H9 (cell line): ENCODE measurements around the gene WDR72. TPM values are rescaled to one million over a fixed set of nuclear protein-coding genes. Genes with fewer than 3 reads are reported as not detected.
"Not testable (repeated sequence)": the region's sequence is repeated elsewhere in the genome, so short reads cannot be mapped to it uniquely, and the experiment has no call there.

Experiments
- DNase-seq: peaks from one replicate; pipeline ENCODE4 v3.0.0-alpha.2; 2017
- H2AFZ ChIP-seq: one replicate; pipeline ENCODE4 v1.6.1; 2013; ENCODE audit warnings: mild to moderate bottlenecking, low read length, control low read depth, moderate library complexity
- H2AK5ac ChIP-seq: 2 replicates; pipeline ENCODE4 v1.6.1; 2013; ENCODE audit warnings: low read length, control low read depth, mixed read lengths; ENCODE audit not compliant: insufficient read length
- H2BK120ac ChIP-seq: one replicate; pipeline ENCODE4 v1.6.1; 2013; ENCODE audit warnings: low read depth, mild to moderate bottlenecking, low read length, control low read depth, inconsistent platforms; ENCODE audit not compliant: poor library complexity, severe bottlenecking
- H2BK12ac ChIP-seq: 2 replicates; pipeline ENCODE4 v1.6.1; 2013; ENCODE audit warnings: low read length, control low read depth, mixed read lengths, low read depth; ENCODE audit not compliant: insufficient read length
- H2BK15ac ChIP-seq: 2 replicates; pipeline ENCODE4 v1.6.1; 2013; ENCODE audit warnings: low read depth, low read length, control low read depth
- H2BK20ac ChIP-seq: one replicate; pipeline ENCODE4 v1.6.1; 2013; ENCODE audit warnings: low read depth, mild to moderate bottlenecking, low read length, control low read depth, inconsistent platforms; ENCODE audit not compliant: poor library complexity, severe bottlenecking
- H2BK5ac ChIP-seq: 2 replicates; pipeline ENCODE4 v1.6.1; 2013; ENCODE audit warnings: low read length, control low read depth, mixed read lengths; ENCODE audit not compliant: insufficient read length
- H3K14ac ChIP-seq: 2 replicates; pipeline ENCODE4 v1.6.1; 2013; ENCODE audit warnings: low read length, control low read depth; ENCODE audit not compliant: insufficient read depth
- H3K18ac ChIP-seq: 2 replicates; pipeline ENCODE4 v1.6.1; 2013; ENCODE audit warnings: low read depth, mild to moderate bottlenecking, mixed read lengths, low read length, control low read depth; ENCODE audit not compliant: insufficient read length
- H3K23ac ChIP-seq: 2 replicates; pipeline ENCODE4 v1.6.1; 2013; ENCODE audit warnings: low read length, control low read depth, mixed read lengths, low read depth; ENCODE audit not compliant: insufficient read length
- H3K23me2 ChIP-seq: 2 replicates; pipeline ENCODE4 v1.6.1; 2013; ENCODE audit warnings: low read depth, mild to moderate bottlenecking, mixed read lengths, low read length, control low read depth; ENCODE audit not compliant: insufficient read length, poor library complexity, severe bottlenecking
- H3K27ac ChIP-seq: 2 replicates; pipeline ENCODE4 v1.5.1; 2013; ENCODE audit warnings: low read length, control low read depth, mixed read lengths, low read depth; ENCODE audit not compliant: insufficient read length
- H3K27me3 ChIP-seq: 2 replicates; pipeline ENCODE4 v1.6.1; 2013; ENCODE audit warnings: low read length, control low read depth, inconsistent platforms; ENCODE audit not compliant: insufficient read depth
- H3K4ac ChIP-seq: 2 replicates; pipeline ENCODE4 v1.6.1; 2013; ENCODE audit warnings: low read depth, mild to moderate bottlenecking, control low read depth, inconsistent platforms, low read length, moderate library complexity
- H3K4me1 ChIP-seq: 2 replicates; pipeline ENCODE4 v1.6.1; 2013; ENCODE audit warnings: low read length, control low read depth, inconsistent platforms; ENCODE audit not compliant: insufficient read depth
- H3K4me2 ChIP-seq: 2 replicates; pipeline ENCODE4 v1.6.1; 2013; ENCODE audit warnings: low read length, control low read depth, mixed read lengths; ENCODE audit not compliant: insufficient read length, insufficient read depth
- H3K56ac ChIP-seq: 2 replicates; pipeline ENCODE4 v1.6.1; 2013; ENCODE audit warnings: low read depth, mild to moderate bottlenecking, mixed read lengths, low read length, control low read depth; ENCODE audit not compliant: insufficient read length
- H3K79me1 ChIP-seq: 2 replicates; pipeline ENCODE4 v1.6.1; 2013; ENCODE audit warnings: low read depth, mild to moderate bottlenecking, moderate library complexity, low read length, control low read depth, inconsistent platforms; ENCODE audit not compliant: insufficient read depth, poor library complexity, severe bottlenecking
- H3K79me2 ChIP-seq: 2 replicates; pipeline ENCODE4 v1.6.1; 2013; ENCODE audit warnings: low read length, control low read depth, inconsistent platforms; ENCODE audit not compliant: insufficient read depth
- H3K9ac ChIP-seq: 2 replicates; pipeline ENCODE4 v1.6.1; 2013; ENCODE audit warnings: low read length, control low read depth, mixed read lengths; ENCODE audit not compliant: insufficient read length; ENCODE audit errors: extremely low read depth
- H3K9me3 ChIP-seq: one replicate; pipeline ENCODE4 v1.6.1; 2013; ENCODE audit warnings: low read depth, low read length, inconsistent platforms; ENCODE audit not compliant: control insufficient read depth
- H3T11ph ChIP-seq: one replicate; pipeline ENCODE4 v1.6.1; 2013; ENCODE audit warnings: mild to moderate bottlenecking, low read length, control low read depth, inconsistent platforms
- H4K20me1 ChIP-seq: one replicate; pipeline ENCODE4 v1.6.1; 2013; ENCODE audit not compliant: control insufficient read depth, insufficient read length, insufficient read depth
- H4K5ac ChIP-seq: 2 replicates; pipeline ENCODE4 v1.6.1; 2013; ENCODE audit warnings: low read depth, mild to moderate bottlenecking, mixed read lengths, low read length, control low read depth; ENCODE audit not compliant: insufficient read length
- H4K8ac ChIP-seq: replicated peaks from 2 replicates; pipeline ENCODE4 v1.6.1; 2013; ENCODE audit warnings: low read length, control low read depth, mixed read lengths, low read depth; ENCODE audit not compliant: insufficient read length
- H4K91ac ChIP-seq: 2 replicates; pipeline ENCODE4 v1.6.1; 2013; ENCODE audit warnings: low read depth, mild to moderate bottlenecking, moderate library complexity, mixed read lengths, low read length, control low read depth; ENCODE audit not compliant: insufficient read length
- H3K27ac Mint-ChIP-seq, 3 experiments: 2 replicates in 2 of 3; 3 replicates in 1 of 3; pipeline ENCODE4 v1.8.0; 2020 to 2021; ENCODE audit warnings: mixed read lengths in 3 of 3, mild to moderate bottlenecking in 1 of 3, moderate library complexity in 1 of 3
- H3K27me3 Mint-ChIP-seq: 2 replicates; pipeline ENCODE4 v1.8.0; 2021; ENCODE audit warnings: low read depth, mild to moderate bottlenecking, moderate library complexity, mixed read lengths
- H3K36me3 Mint-ChIP-seq, 3 experiments: 2 replicates in 2 of 3; 3 replicates in 1 of 3; pipeline ENCODE4 v1.8.0; 2020 to 2021; ENCODE audit warnings: low read depth in 3 of 3, mixed read lengths in 3 of 3; ENCODE audit not compliant: insufficient read depth in 1 of 3
- H3K4me1 Mint-ChIP-seq, 2 experiments: 2 replicates each; pipeline ENCODE4 v1.8.0; 2020; ENCODE audit warnings: mixed read lengths in 2 of 2
- H3K4me3 Mint-ChIP-seq, 2 experiments: 2 replicates in 1 of 2; 3 replicates in 1 of 2; pipeline ENCODE4 v1.8.0; 2020 to 2021; ENCODE audit warnings: mild to moderate bottlenecking in 2 of 2, mixed read lengths in 2 of 2, moderate library complexity in 1 of 2
- H3K9me3 Mint-ChIP-seq, 2 experiments: 2 replicates in 1 of 2; 3 replicates in 1 of 2; pipeline ENCODE4 v1.8.0; 2020; ENCODE audit warnings: mild to moderate bottlenecking in 2 of 2, mixed read lengths in 2 of 2, moderate library complexity in 1 of 2
- CTCF ChIP-seq: fragments of 200-600 bp; sonication (generic); conservative IDR thresholded peaks from 3 replicates; pipeline ENCODE4 v1.8.0; 2021; ENCODE audit warnings: antibody characterized with exemption, mild to moderate bottlenecking
- WGBS: extraction: QIAGEN DNeasy Blood & Tissue Kit; methylation state at CpG from one replicate; pipeline ENCODE4 v1.1.7; 2013; ENCODE audit warnings: missing lambda C conversion rate, low lambda C conversion rate, mixed read lengths; ENCODE audit not compliant: insufficient read length; ENCODE audit errors: extremely low coverage; 5-methylcytosine and 5-hydroxymethylcytosine counted together
- total RNA-seq: library from RNA; stranded (reverse); gene quantifications from 2 replicates; pipeline ENCODE4 v1.2.1, GENCODE V29; 2021

Gene WDR72
- total RNA-seq, 1 experiment from 2014 or later = 2.9 TPM

- no CpG with 5 or more reads among the region's 2 CpGs for WGBS
- no peak overlapping the region for H3T11ph ChIP-seq
- peaks cover 4 to 6% (median 5%) of the 10 kb centered on the region in 3 experiments; a peak in 5 of 7 replicates for H3K36me3 Mint-ChIP-seq
Measured at GRCh38 chr15:53786401-53786800, 26.9 kb upstream of the WDR72 start.

GRCh38 chr15:53785241-53785640 is 25.8 kb upstream of the WDR72 start:
- not testable (repeated sequence) for H3K4me1 ChIP-seq, H3K4ac ChIP-seq, H3K4me3 Mint-ChIP-seq, H3K9me3 ChIP-seq, H4K91ac ChIP-seq, H2BK5ac ChIP-seq, H3K56ac ChIP-seq, H3T11ph ChIP-seq, H2AFZ ChIP-seq, H2AK5ac ChIP-seq, H3K79me1 ChIP-seq, H3K23ac ChIP-seq, H2BK15ac ChIP-seq, H4K20me1 ChIP-seq, H3K14ac ChIP-seq, H2BK20ac ChIP-seq, H3K27ac ChIP-seq, H4K8ac ChIP-seq, H3K23me2 ChIP-seq, H3K79me2 ChIP-seq, H2BK12ac ChIP-seq, H3K27ac Mint-ChIP-seq, H3K27me3 ChIP-seq, H3K27me3 Mint-ChIP-seq, H3K9ac ChIP-seq, H3K4me2 ChIP-seq, DNase-seq, H4K5ac ChIP-seq, H2BK120ac ChIP-seq, H3K4me1 Mint-ChIP-seq, H3K18ac ChIP-seq
- no CpG with 5 or more reads among the region's 2 CpGs for WGBS
- Mint-ChIP-seq H3K9me3 (peaks cover 15 to 17% of the 10 kb centered on the region in 2 experiments; a peak in 4 of 5 replicates), H3K36me3 (peaks cover 5 to 12% (median 6%) of the 10 kb centered on the region in 3 experiments; a peak in 5 of 7 replicates)

More at GRCh38 chr15:53786401-53786800, 26.9 kb upstream of the WDR72 start:
- Histone ChIP-seq H3K14ac (no peak overlapping the region), H3K9ac (no peak overlapping the region), H2BK5ac (no peak overlapping the region), H3K27ac (no peak overlapping the region), H2AK5ac (no peak overlapping the region), H3K23ac (no peak overlapping the region), H3K79me2 (no peaks in the 10 kb centered on the region), H3K4me1 (no peaks in the 10 kb centered on the region), H3K56ac (no peak overlapping the region), H4K8ac (no peak overlapping the region), H3K27me3 (no peaks in the 10 kb centered on the region), H2BK12ac (no peak overlapping the region), H3K4ac (no peak overlapping the region), H3K9me3 (no peaks in the 10 kb centered on the region), H3K23me2 (no peaks in the 10 kb centered on the region), H3K18ac (no peak overlapping the region), H4K5ac (no peak overlapping the region), H2AFZ (no peak overlapping the region), H2BK15ac (no peak overlapping the region), H2BK120ac (no peak overlapping the region), H4K91ac (no peak overlapping the region), H4K20me1 (no peaks in the 10 kb centered on the region), H3K79me1 (no peaks in the 10 kb centered on the region), H3K4me2 (no peak overlapping the region), H2BK20ac (no peak overlapping the region)
- H3K9me3 Mint-ChIP-seq = peaks cover 15 to 17% of the 10 kb centered on the region in 2 experiments; a peak in 4 of 5 replicates
- no peak overlapping the region for H3K4me3 Mint-ChIP-seq
- H3K4me1 Mint-ChIP-seq = no peaks in the 10 kb centered on the region
- peaks cover 3% of the 10 kb centered on the region for H3K27me3 Mint-ChIP-seq
- no peak overlapping the region for H3K27ac Mint-ChIP-seq
- DNase-seq = no peak
- TF ChIP-seq CTCF = no peak
